Dedifferentiated amniotic fluid mesenchymal stem cell (primary cell): ENCODE results near the gene MCTP1.
"Not testable (repeated sequence)": the region's sequence is repeated elsewhere in the genome, so short reads cannot be mapped to it uniquely, and the experiment has no call there.

Experiments used
- DNase-seq: peaks from one replicate; pipeline ENCODE4 v3.0.0-alpha.2; 2016; ENCODE audit errors: extremely low spot score

Gene MCTP1

GRCh38 chr5:95181644-95182043 lies 103.2 kb downstream of the MCTP1 start:
- no peak for DNase-seq

- no peak for DNase-seq
Measured at GRCh38 chr5:95178046-95178651, 106.7 kb downstream of the MCTP1 start.

GRCh38 chr5:95177456-95177855 lies 107.4 kb downstream of the MCTP1 start:
- no peak for DNase-seq

GRCh38 chr5:95175106-95175505 lies 109.8 kb downstream of the MCTP1 start:
- DNase-seq = no peak

GRCh38 chr5:95172659-95173058 lies 112.2 kb downstream of the MCTP1 start:
- no peak for DNase-seq

- DNase-seq = no peak
Measured at GRCh38 chr5:95164861-95165260, 120.0 kb downstream of the MCTP1 start.

GRCh38 chr5:95163079-95163478 lies 121.8 kb downstream of the MCTP1 start:
- DNase-seq = no peak

- no peak for DNase-seq
Measured at GRCh38 chr5:95162231-95162992, 122.5 kb downstream of the MCTP1 start.

- no peak for DNase-seq
Measured at GRCh38 chr5:95159603-95160002, 125.3 kb downstream of the MCTP1 start.

- no peak for DNase-seq
Measured at GRCh38 chr5:95155888-95156287, 129.0 kb downstream of the MCTP1 start.

GRCh38 chr5:95153511-95153910 lies 131.4 kb downstream of the MCTP1 start:
- no peak for DNase-seq

GRCh38 chr5:95152535-95152934 lies 132.4 kb downstream of the MCTP1 start:
- no peak for DNase-seq

- DNase-seq = no peak
Measured at GRCh38 chr5:95152131-95152530, 132.8 kb downstream of the MCTP1 start.

- DNase-seq = no peak
Measured at GRCh38 chr5:95151694-95152093, 133.2 kb downstream of the MCTP1 start.

- DNase-seq = no peak
Measured at GRCh38 chr5:95149387-95149786, 135.5 kb downstream of the MCTP1 start.

- no peak for DNase-seq
Measured at GRCh38 chr5:95148453-95148852, 136.4 kb downstream of the MCTP1 start.

- not testable (repeated sequence) for DNase-seq
Measured at GRCh38 chr5:95143858-95144257, 141.0 kb downstream of the MCTP1 start.

GRCh38 chr5:95142145-95142544 lies 142.7 kb downstream of the MCTP1 start:
- DNase-seq = no peak

- no peak for DNase-seq
Measured at GRCh38 chr5:95141141-95141540, 143.8 kb downstream of the MCTP1 start.

GRCh38 chr5:95134326-95134725 lies 150.6 kb downstream of the MCTP1 start:
- no peak for DNase-seq

- DNase-seq = no peak
Measured at GRCh38 chr5:95132096-95132495, 152.8 kb downstream of the MCTP1 start.

- DNase-seq = no peak
Measured at GRCh38 chr5:95130941-95131340, 154.0 kb downstream of the MCTP1 start.

- no peak for DNase-seq
Measured at GRCh38 chr5:95124731-95125130, 160.2 kb downstream of the MCTP1 start.

GRCh38 chr5:95124101-95124500 lies 160.8 kb downstream of the MCTP1 start:
- DNase-seq = no peak
